ENCODE data around the gene ATRIP. TPM values are rescaled to one million over a fixed set of nuclear protein-coding genes. Genes with fewer than 3 reads are reported as not detected.

ATRIP gene
- total RNA-seq, 1 donor from 2014 or later = 9.0 TPM

DNA sequence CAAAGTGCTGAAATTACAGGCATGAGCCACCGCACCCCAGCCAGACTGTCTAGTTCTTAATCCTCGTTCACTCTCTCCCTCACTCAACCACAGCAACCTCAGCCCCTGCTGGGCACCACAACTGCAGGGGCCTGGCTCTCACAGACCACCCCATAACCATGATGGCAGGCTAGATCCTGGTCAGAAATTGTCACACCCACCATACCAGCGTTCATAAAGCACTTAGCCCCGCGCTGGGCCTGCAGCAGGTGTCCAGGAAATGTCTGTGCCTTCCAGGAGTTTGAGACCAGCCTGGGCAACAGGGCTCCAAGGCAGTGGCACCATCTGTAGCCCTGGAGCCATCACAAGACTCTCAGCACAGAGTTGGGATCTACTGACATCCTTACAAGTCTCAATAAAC, 55.6 kb downstream of the ATRIP start:
- no peaks in the 10 kb centered on the region for H3K27me3 ChIP-seq
- TF ChIP-seq CTCF (IDR thresholded peaks at IDR 0.05) = no peak
- peaks cover 13 to 32% of the 10 kb centered on the region in 2 donors for H3K36me3 ChIP-seq
- no peak for DNase-seq (ENCODE audit: low spot score in 2 of 2)
- no peak overlapping the region for H3K4me3 ChIP-seq
- no peaks in the 10 kb centered on the region for H3K9me3 ChIP-seq
- intact Hi-C loops (cut with DNase I) = loop anchor here (5.0 kb wide), 1 partner anchor 100 kb away; no protein-coding TSS in a partner anchor
- peaks cover 0 to 16% of the 10 kb centered on the region in 2 donors for H3K4me1 ChIP-seq
- peak overlapping the region; percentile 97 to 98 for H3K27ac ChIP-seq

DNA sequence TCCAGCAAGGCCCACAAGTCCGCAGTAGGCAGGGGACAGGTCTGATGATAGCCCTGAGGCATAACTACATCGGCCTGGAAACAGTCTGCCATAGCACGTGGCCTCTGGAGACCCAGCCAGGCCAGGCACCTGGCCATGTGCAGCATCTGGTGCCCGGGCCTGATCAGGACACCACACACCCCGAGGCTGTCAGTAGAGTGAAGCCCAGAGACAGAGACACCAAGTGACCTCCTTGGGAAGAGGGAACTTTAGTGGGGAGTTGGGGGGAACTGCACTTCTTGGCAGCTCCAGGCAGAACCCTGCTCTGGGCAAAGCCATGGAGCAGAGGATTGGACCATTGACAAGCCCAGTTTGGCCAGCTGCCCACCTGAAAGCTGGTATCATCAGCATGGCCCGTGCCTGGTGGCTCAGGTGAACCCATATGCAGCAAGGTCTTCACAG, 56.2 kb downstream of the ATRIP start:
- H3K9me3 ChIP-seq = no peaks in the 10 kb centered on the region
- intact Hi-C loops (cut with DNase I) = loop anchor here (5.0 kb wide), 1 partner anchor 100 kb away; no protein-coding TSS in a partner anchor
- no peaks in the 10 kb centered on the region for H3K27me3 ChIP-seq
- TF ChIP-seq CTCF (IDR thresholded peaks at IDR 0.05) = no peak
- peaks cover 9 to 27% of the 10 kb centered on the region in 2 donors for H3K36me3 ChIP-seq
- H3K4me3 ChIP-seq = peak overlapping the region; percentile 80 to 87
- peak in 1 of 2 donors; percentile 73 for DNase-seq (ENCODE audit: low spot score in 2 of 2)
- H3K27ac ChIP-seq = peak overlapping the region; percentile 97 to 98
- H3K4me1 ChIP-seq = peaks cover 0 to 21% of the 10 kb centered on the region in 2 donors

- peak overlapping the region; percentile 80 to 87 for H3K4me3 ChIP-seq
- H3K4me1 ChIP-seq = peaks cover 0 to 23% of the 10 kb centered on the region in 2 donors
- H3K36me3 ChIP-seq = peaks cover 3 to 20% of the 10 kb centered on the region in 2 donors
- no peaks in the 10 kb centered on the region for H3K27me3 ChIP-seq
- intact Hi-C loops (cut with DNase I) = loop anchor here (1.0 to 5.0 kb wide), 5 partner anchors 30 to 101 kb away; partner anchors contain the start of gene PFKFB4
- H3K27ac ChIP-seq = peak overlapping the region; percentile 97 to 98
- H3K9me3 ChIP-seq = no peaks in the 10 kb centered on the region
- DNase-seq (ENCODE audit: low spot score in 2 of 2) = peak; percentile 50 to 86
- TF ChIP-seq CTCF (IDR thresholded peaks at IDR 0.05) = no peak
Measured at GRCh38 chr3:48503401-48504050, 57.0 kb downstream of the ATRIP start.

- intact Hi-C loops (cut with DNase I) = loop anchor here (1.0 to 5.0 kb wide), 5 partner anchors 31 to 102 kb away; partner anchors contain the start of gene PFKFB4
- Histone ChIP-seq H3K27ac (peak within 1 kb of the TSS; percentile 97 to 98), H3K9me3 (no peaks in the 10 kb centered on the region), H3K4me3 (peak within 1 kb of the TSS; percentile 80 to 87), H3K36me3 (peaks cover 0 to 12% of the 10 kb centered on the region in 2 donors), H3K4me1 (peaks cover 0 to 23% of the 10 kb centered on the region in 2 donors), H3K27me3 (no peaks in the 10 kb centered on the region)
- TF ChIP-seq CTCF (IDR thresholded peaks at IDR 0.05) = no peak
- peak; percentile 80 to 96 for DNase-seq (ENCODE audit: low spot score in 2 of 2)
Measured at GRCh38 chr3:48504051-48504946, 57.8 kb downstream of the ATRIP start, which contains the start of gene SHISA5. TSS of gene SHISA5 (minus strand) at chr3:48504174. CDS start at chr3:48504094, 80 bp downstream.

- intact Hi-C loops (cut with DNase I) = loop anchor here (2.0 to 5.0 kb wide), 2 partner anchors 52 to 132 kb away; partner anchors contain the start of genes PFKFB4 and SLC26A6
- Histone ChIP-seq H3K9me3 (no peaks in the 10 kb centered on the region), H3K4me3 (peak overlapping the region; percentile 80 to 87), H3K4me1 (peaks cover 0 to 23% of the 10 kb centered on the region in 2 donors), H3K36me3 (peaks cover 0 to 7% of the 10 kb centered on the region in 2 donors), H3K27ac (peak overlapping the region; percentile 97 to 98), H3K27me3 (no peaks in the 10 kb centered on the region)
- no peak for DNase-seq (ENCODE audit: low spot score in 2 of 2)
- TF ChIP-seq CTCF (IDR thresholded peaks at IDR 0.05) = no peak
Measured at GRCh38 chr3:48505146-48505545, 58.6 kb downstream of the ATRIP start.

Measured in ascending aorta (tissue), 2 donors.